Mesendoderm (in vitro differentiated cells): ENCODE results near the gene CAMK1.

ENCODE experiments used
- DNase-seq: peaks from one replicate; pipeline ENCODE4 v3.0.0; 2013
- H2AK5ac ChIP-seq: 2 replicates; pipeline ENCODE4 v1.6.1; 2013; ENCODE audit warnings: low read length, inconsistent platforms
- H2BK120ac ChIP-seq: 2 replicates; pipeline ENCODE4 v1.6.1; 2013; ENCODE audit warnings: low read depth, mild to moderate bottlenecking, low read length, moderate library complexity, mixed read lengths
- H2BK15ac ChIP-seq: replicated peaks from 2 replicates; pipeline ENCODE4 v1.6.1; 2013; ENCODE audit warnings: low read depth, mild to moderate bottlenecking, moderate library complexity
- H2BK5ac ChIP-seq: 2 replicates; pipeline ENCODE4 v1.6.1; 2013; ENCODE audit warnings: low read length, inconsistent platforms
- H3K18ac ChIP-seq: 2 replicates; pipeline ENCODE4 v1.6.1; 2013; ENCODE audit warnings: mild to moderate bottlenecking, low read length, mixed read lengths
- H3K23ac ChIP-seq: one replicate; pipeline ENCODE4 v1.6.1; 2013; ENCODE audit warnings: low read length
- H3K27ac ChIP-seq: 2 replicates; pipeline ENCODE4 v1.5.1; 2013; ENCODE audit warnings: low read depth, mild to moderate bottlenecking, inconsistent platforms, low read length, moderate library complexity
- H3K27me3 ChIP-seq: 2 replicates; pipeline ENCODE4 v1.6.1; 2013; ENCODE audit warnings: low read length, control low read depth, mild to moderate bottlenecking, inconsistent platforms; ENCODE audit not compliant: insufficient read depth, poor library complexity
- H3K36me3 ChIP-seq: 2 replicates; pipeline ENCODE4 v1.6.1; 2013; ENCODE audit warnings: low read length, inconsistent platforms; ENCODE audit not compliant: control insufficient read depth, insufficient read depth
- H3K4ac ChIP-seq: one replicate; pipeline ENCODE4 v1.6.1; 2013; ENCODE audit warnings: low read depth, mild to moderate bottlenecking, low read length, moderate library complexity
- H3K4me1 ChIP-seq: 2 replicates; pipeline ENCODE4 v1.6.1; 2013; ENCODE audit warnings: low read depth, low read length, inconsistent platforms; ENCODE audit not compliant: control insufficient read depth
- H3K4me2 ChIP-seq: 2 replicates; pipeline ENCODE4 v1.6.1; 2013; ENCODE audit warnings: low read length
- H3K4me3 ChIP-seq: 2 replicates; pipeline ENCODE4 v1.5.1; 2013; ENCODE audit warnings: mild to moderate bottlenecking, low read length
- H3K56ac ChIP-seq: one replicate; pipeline ENCODE4 v1.6.1; 2013; ENCODE audit warnings: low read length
- H3K79me1 ChIP-seq: 2 replicates; pipeline ENCODE4 v1.6.1; 2013; ENCODE audit warnings: low read length, inconsistent platforms
- H3K79me2 ChIP-seq: 2 replicates; pipeline ENCODE4 v1.6.1; 2013; ENCODE audit warnings: mild to moderate bottlenecking, low read length; ENCODE audit not compliant: control insufficient read depth, insufficient read depth
- H3K9ac ChIP-seq: 2 replicates; pipeline ENCODE4 v1.6.1; 2013; ENCODE audit warnings: low read length, inconsistent platforms
- H4K5ac ChIP-seq: one replicate; pipeline ENCODE4 v1.6.1; 2013; ENCODE audit warnings: low read length
- H4K8ac ChIP-seq: one replicate; pipeline ENCODE4 v1.6.1; 2013; ENCODE audit warnings: low read depth, mild to moderate bottlenecking, control low read depth, low read length, moderate library complexity
- WGBS: extraction: QIAGEN DNeasy Blood & Tissue Kit; methylation state at CpG from one replicate; pipeline ENCODE4 v1.1.7; 2013; ENCODE audit warnings: low lambda C conversion rate, missing lambda C conversion rate; ENCODE audit not compliant: insufficient coverage; ENCODE audit errors: extremely low coverage; 5-methylcytosine and 5-hydroxymethylcytosine counted together

The CAMK1 gene

GRCh38 chr3:9810846-9811245 lies 41.1 kb upstream of the CAMK1 start:
- no peak overlapping the region for H2BK15ac ChIP-seq
- no peaks in the 10 kb centered on the region for H3K79me1 ChIP-seq
- no peak overlapping the region for H3K23ac ChIP-seq
- H3K4me2 ChIP-seq: no peak overlapping the region
- H3K4ac ChIP-seq: no peak overlapping the region
- peak overlapping the region; percentile 39 for H3K9ac ChIP-seq
- no peaks in the 10 kb centered on the region for H3K36me3 ChIP-seq
- WGBS: no CpG with 5 or more reads among the region's 10 CpGs
- DNase-seq: no peak
- no peak overlapping the region for H4K5ac ChIP-seq
- H2BK120ac ChIP-seq: no peak overlapping the region
- peak overlapping the region; percentile 65 for H3K56ac ChIP-seq
- no peaks in the 10 kb centered on the region for H3K4me1 ChIP-seq
- no peak overlapping the region for H2BK5ac ChIP-seq
- no peak overlapping the region for H4K8ac ChIP-seq
- no peak overlapping the region for H2AK5ac ChIP-seq
- H3K18ac ChIP-seq: no peak overlapping the region
- no peaks in the 10 kb centered on the region for H3K27me3 ChIP-seq
- H3K27ac ChIP-seq: no peak overlapping the region
- H3K4me3 ChIP-seq: no peak overlapping the region
- no peaks in the 10 kb centered on the region for H3K79me2 ChIP-seq

- Histone ChIP-seq H2BK5ac (no peak overlapping the region), H2BK120ac (no peak overlapping the region), H3K23ac (no peak overlapping the region), H3K4me3 (peak overlapping the region; percentile 23), H3K27ac (no peak overlapping the region), H3K4me2 (peak overlapping the region; percentile 56), H4K8ac (no peak overlapping the region), H3K4me1 (no peaks in the 10 kb centered on the region), H2BK15ac (no peak overlapping the region), H3K18ac (peak overlapping the region; percentile 34), H3K36me3 (no peaks in the 10 kb centered on the region), H3K79me1 (no peaks in the 10 kb centered on the region), H3K27me3 (no peaks in the 10 kb centered on the region), H3K56ac (peak overlapping the region; percentile 66), H2AK5ac (no peak overlapping the region), H4K5ac (no peak overlapping the region), H3K9ac (peak overlapping the region; percentile 59), H3K79me2 (no peaks in the 10 kb centered on the region), H3K4ac (no peak overlapping the region)
- DNase-seq: peak; percentile 34
- WGBS: no CpG with 5 or more reads among the region's 18 CpGs
Measured at GRCh38 chr3:9810433-9810770, 40.7 kb upstream of the CAMK1 start.

GRCh38 chr3:9809615-9810432 lies 40.1 kb upstream of the CAMK1 start, which contains the start of gene TTLL3:
Gene TTLL3 (plus strand): TSS chr3:9810262. CDS start chr3:9810662, 400 bp downstream.
- WGBS: no CpG with 5 or more reads among the region's 76 CpGs
- H3K27ac ChIP-seq: no peak within 1 kb of the TSS
- peak within 1 kb of the TSS; percentile 66 for H3K56ac ChIP-seq
- no peak within 1 kb of the TSS for H2AK5ac ChIP-seq
- H4K5ac ChIP-seq: no peak within 1 kb of the TSS
- H3K9ac ChIP-seq: peak within 1 kb of the TSS; percentile 59
- no peaks in the 10 kb centered on the region for H3K79me2 ChIP-seq
- peak within 1 kb of the TSS; percentile 56 for H3K4me2 ChIP-seq
- H3K18ac ChIP-seq: peak within 1 kb of the TSS; percentile 34
- H2BK15ac ChIP-seq: no peak within 1 kb of the TSS
- H3K27me3 ChIP-seq: no peaks in the 10 kb centered on the region
- H3K23ac ChIP-seq: no peak within 1 kb of the TSS
- DNase-seq: peak; percentile 80
- H2BK5ac ChIP-seq: no peak within 1 kb of the TSS
- no peak within 1 kb of the TSS for H4K8ac ChIP-seq
- H3K4me3 ChIP-seq: peak within 1 kb of the TSS; percentile 23
- no peak within 1 kb of the TSS for H3K4ac ChIP-seq
- H3K36me3 ChIP-seq: peaks cover 4% of the 10 kb centered on the region
- no peaks in the 10 kb centered on the region for H3K79me1 ChIP-seq
- H2BK120ac ChIP-seq: no peak within 1 kb of the TSS
- H3K4me1 ChIP-seq: no peaks in the 10 kb centered on the region

GRCh38 chr3:9809239-9809614 lies 39.5 kb upstream of the CAMK1 start:
- Histone ChIP-seq H3K27ac (no peak overlapping the region), H3K9ac (peak overlapping the region; percentile 59), H3K18ac (no peak overlapping the region), H3K79me1 (no peaks in the 10 kb centered on the region), H3K79me2 (no peaks in the 10 kb centered on the region), H2BK5ac (no peak overlapping the region), H4K8ac (no peak overlapping the region), H2AK5ac (no peak overlapping the region), H3K4me2 (peak overlapping the region; percentile 33), H2BK15ac (no peak overlapping the region), H2BK120ac (no peak overlapping the region), H3K23ac (no peak overlapping the region), H3K36me3 (peaks cover 10% of the 10 kb centered on the region), H3K4ac (no peak overlapping the region), H4K5ac (no peak overlapping the region), H3K56ac (peak overlapping the region; percentile 25), H3K4me1 (no peaks in the 10 kb centered on the region), H3K4me3 (no peak overlapping the region), H3K27me3 (no peaks in the 10 kb centered on the region)
- no CpG with 5 or more reads among the region's 4 CpGs for WGBS
- peak; percentile 79 for DNase-seq

- no peaks in the 10 kb centered on the region for H3K79me2 ChIP-seq
- H3K4me2 ChIP-seq: no peak overlapping the region
- no peak overlapping the region for H3K56ac ChIP-seq
- H3K79me1 ChIP-seq: no peaks in the 10 kb centered on the region
- H2AK5ac ChIP-seq: no peak overlapping the region
- peaks cover 13% of the 10 kb centered on the region for H3K36me3 ChIP-seq
- no peak overlapping the region for H2BK5ac ChIP-seq
- no peak overlapping the region for H3K4me3 ChIP-seq
- H3K4ac ChIP-seq: no peak overlapping the region
- no peak overlapping the region for H3K18ac ChIP-seq
- no peak overlapping the region for H4K5ac ChIP-seq
- H2BK120ac ChIP-seq: no peak overlapping the region
- H2BK15ac ChIP-seq: no peak overlapping the region
- H3K4me1 ChIP-seq: no peaks in the 10 kb centered on the region
- no peak overlapping the region for H3K9ac ChIP-seq
- peak; percentile 81 for DNase-seq
- H3K27me3 ChIP-seq: no peaks in the 10 kb centered on the region
- H3K27ac ChIP-seq: no peak overlapping the region
- WGBS: no CpG with 5 or more reads among the region's 7 CpGs
- H4K8ac ChIP-seq: no peak overlapping the region
- no peak overlapping the region for H3K23ac ChIP-seq
Measured at GRCh38 chr3:9808345-9809037, 38.7 kb upstream of the CAMK1 start.
